ENCODE results near the gene PER3. TPM values are rescaled to one million over a fixed set of nuclear protein-coding genes. Genes with fewer than 3 reads are reported as not detected.

PER3 gene
- total RNA-seq, 2 donors from 2014 or later: 3.9 to 6.3 TPM

- H3K27ac ChIP-seq (ENCODE audit: low read depth, low read length): no peak overlapping the region
- Mint-ChIP-seq H3K9me3 (peaks cover 9% of the 10 kb centered on the region), H3K4me3 (no peak overlapping the region), H3K27me3 (ENCODE audit: insufficient read depth) (no peaks in the 10 kb centered on the region), H3K36me3 (ENCODE audit: low read depth) (peaks cover 21% of the 10 kb centered on the region), H3K27ac (no peak overlapping the region), H3K4me1 (peaks cover 4% of the 10 kb centered on the region)
- no peak overlapping the region for H3K9ac ChIP-seq (ENCODE audit: extremely low read depth, low read length, poor library complexity, severe bottlenecking)
- peaks cover 13% of the 10 kb centered on the region for H3K9me3 ChIP-seq (ENCODE audit: control insufficient read depth, low read length)
- H3K4me3 ChIP-seq (ENCODE audit: low read length): no peak overlapping the region
- TF ChIP-seq CTCF (conservative IDR thresholded peaks at IDR 0.05): no peak
- H3K36me3 ChIP-seq (ENCODE audit: control insufficient read depth, insufficient read depth, low read length): peaks cover 13% of the 10 kb centered on the region
- no peak for DNase-seq
- H3K4me1 ChIP-seq (ENCODE audit: control insufficient read depth, insufficient read depth, low read length): no peaks in the 10 kb centered on the region
- H3K27me3 ChIP-seq (ENCODE audit: control insufficient read depth, insufficient read depth, low read length, poor library complexity, severe bottlenecking): no peaks in the 10 kb centered on the region
Measured at GRCh38 chr1:7833035-7833434, 48.9 kb downstream of the PER3 start.

- Mint-ChIP-seq H3K27me3 (ENCODE audit: insufficient read depth) (no peaks in the 10 kb centered on the region), H3K4me1 (peaks cover 3% of the 10 kb centered on the region), H3K4me3 (no peak overlapping the region), H3K36me3 (ENCODE audit: low read depth) (peaks cover 35% of the 10 kb centered on the region), H3K9me3 (peaks cover 28% of the 10 kb centered on the region), H3K27ac (no peak overlapping the region)
- H3K4me1 ChIP-seq (ENCODE audit: control insufficient read depth, insufficient read depth, low read length): no peaks in the 10 kb centered on the region
- peaks cover 23% of the 10 kb centered on the region for H3K9me3 ChIP-seq (ENCODE audit: control insufficient read depth, low read length)
- 94 to 100% methylated on average over 2 of the region's 2 CpGs for WGBS, 2 experiments (ENCODE audit: insufficient coverage in 1 of 2, insufficient read length in 1 of 2)
- no peak for TF ChIP-seq CTCF (conservative IDR thresholded peaks at IDR 0.05)
- H3K27ac ChIP-seq (ENCODE audit: low read depth, low read length): no peak overlapping the region
- H3K27me3 ChIP-seq (ENCODE audit: control insufficient read depth, insufficient read depth, low read length, poor library complexity, severe bottlenecking): no peaks in the 10 kb centered on the region
- H3K9ac ChIP-seq (ENCODE audit: extremely low read depth, low read length, poor library complexity, severe bottlenecking): no peak overlapping the region
- H3K36me3 ChIP-seq (ENCODE audit: control insufficient read depth, insufficient read depth, low read length): peaks cover 13% of the 10 kb centered on the region
- H3K4me3 ChIP-seq (ENCODE audit: low read length): peak overlapping the region; percentile 67
- DNase-seq: no peak
Measured at GRCh38 chr1:7838714-7839113, 54.6 kb downstream of the PER3 start.

- no peak for TF ChIP-seq CTCF (conservative IDR thresholded peaks at IDR 0.05)
- Mint-ChIP-seq H3K9me3 (peaks cover 28% of the 10 kb centered on the region), H3K4me1 (peaks cover 3% of the 10 kb centered on the region), H3K27ac (no peak overlapping the region), H3K36me3 (ENCODE audit: low read depth) (peaks cover 35% of the 10 kb centered on the region), H3K4me3 (no peak overlapping the region), H3K27me3 (ENCODE audit: insufficient read depth) (no peaks in the 10 kb centered on the region)
- Histone ChIP-seq H3K9ac (ENCODE audit: extremely low read depth, low read length, poor library complexity, severe bottlenecking) (no peak overlapping the region), H3K4me3 (ENCODE audit: low read length) (no peak overlapping the region), H3K27me3 (ENCODE audit: control insufficient read depth, insufficient read depth, low read length, poor library complexity, severe bottlenecking) (peaks cover 4% of the 10 kb centered on the region), H3K9me3 (ENCODE audit: control insufficient read depth, low read length) (peaks cover 23% of the 10 kb centered on the region), H3K4me1 (ENCODE audit: control insufficient read depth, insufficient read depth, low read length) (no peaks in the 10 kb centered on the region), H3K36me3 (ENCODE audit: control insufficient read depth, insufficient read depth, low read length) (peaks cover 13% of the 10 kb centered on the region), H3K27ac (ENCODE audit: low read depth, low read length) (no peak overlapping the region)
- 72 to 82% methylated on average over 3 of the region's 3 CpGs for WGBS, 2 experiments (ENCODE audit: insufficient coverage in 1 of 2, insufficient read length in 1 of 2)
- DNase-seq: no peak
Measured at GRCh38 chr1:7839526-7839925, 55.4 kb downstream of the PER3 start.

Measured in endodermal cell (in vitro differentiated cells).